ENCODE results near the gene CLBA1. TPM values are rescaled to one million over a fixed set of nuclear protein-coding genes. Genes with fewer than 3 reads are reported as not detected.

Gene CLBA1
- total RNA-seq, 2 experiments from 2014 or later, result 0.40 to 0.43 TPM

Other genes with a start within 250 kb of the CLBA1 start
- gene SIVA1, start 232.6 kb upstream of the CLBA1 start, total RNA-seq, result 10 to 100 TPM; 86.1 to 92.7 TPM
- gene AKT1, start 190.0 kb upstream of the CLBA1 start, total RNA-seq, result 100 to 1,000 TPM; 114 to 115 TPM
- 1 to 10 TPM; 1.3 to 1.6 TPM for gene ZBTB42, start 184.7 kb upstream of the CLBA1 start, total RNA-seq
- gene CEP170B, start 120.5 kb upstream of the CLBA1 start, total RNA-seq, result 1 to 10 TPM; 3.3 TPM
- gene PLD4, start 60.9 kb upstream of the CLBA1 start, total RNA-seq, result not detected
- under 1 TPM; 0.10 TPM for gene AHNAK2, start 7.4 kb upstream of the CLBA1 start, total RNA-seq
- 10 to 100 TPM; 59.6 to 60.4 TPM for gene CDCA4, start 35.3 kb downstream of the CLBA1 start, total RNA-seq
- 10 to 100 TPM; 11.3 to 15.3 TPM for gene GPR132, start 79.6 kb downstream of the CLBA1 start, total RNA-seq
- gene JAG2, start 183.0 kb downstream of the CLBA1 start, total RNA-seq, result 1 to 10 TPM; 2.9 to 3.6 TPM
- gene NUDT14, start 195.5 kb downstream of the CLBA1 start, total RNA-seq, result 10 to 100 TPM; 12.0 to 15.8 TPM

Measured in activated naive CD4-positive, alpha-beta T cell treated with anti-CD3 and anti-CD28 coated beads for 36 hours (primary cell).